ENCODE results near the gene EHBP1L1. TPM values are rescaled to one million over a fixed set of nuclear protein-coding genes. Genes with fewer than 3 reads are reported as not detected.
A peak's percentile ranks its signal among the peaks of the same experiment; 100 is the strongest.

The EHBP1L1 gene
- total and polyA plus RNA-seq, 2 of the 8 experiments (the other 6 are each of a cell fraction or from before 2014, with no cell fraction given): 4.3 to 6.6 TPM

DNA sequence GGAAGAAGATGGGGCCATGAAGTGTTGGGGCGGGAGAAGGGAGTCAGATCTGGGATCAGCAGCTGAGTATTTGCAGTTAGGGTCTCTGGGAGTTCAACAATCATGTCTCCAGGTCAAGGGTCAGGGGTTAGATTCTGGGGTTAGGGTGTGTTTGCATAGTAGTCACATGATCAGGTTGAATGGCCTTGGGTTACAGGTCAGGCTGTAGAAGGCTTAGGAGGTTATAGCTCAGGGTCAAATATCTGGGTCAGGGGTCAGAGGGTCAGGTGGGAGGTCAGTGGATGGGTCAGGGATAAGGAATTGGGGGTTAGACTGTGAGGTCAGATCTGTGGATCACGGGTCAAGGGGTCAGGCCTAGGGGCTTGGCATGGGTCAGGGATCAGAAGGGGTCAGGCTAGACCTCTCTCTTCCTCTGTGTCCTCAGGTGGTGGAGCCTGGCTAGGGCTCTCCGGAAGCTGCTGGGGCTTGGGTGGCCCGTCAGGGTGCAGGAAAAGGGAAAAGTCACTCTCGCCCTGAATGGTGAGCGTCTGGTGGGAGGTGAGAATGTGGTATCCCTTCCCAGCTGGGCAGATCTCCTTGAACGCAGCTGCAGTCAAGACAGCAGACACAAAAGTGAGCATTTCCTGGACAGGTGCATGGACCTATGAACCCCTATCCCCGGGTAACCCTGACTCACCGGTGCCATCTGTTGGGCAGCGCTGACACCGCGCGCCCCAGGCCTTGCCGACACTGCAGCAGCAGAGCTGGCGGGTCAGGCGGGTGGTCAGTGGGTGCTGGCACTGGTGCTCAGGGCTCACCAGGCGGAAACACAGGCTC is 24.1 kb upstream of the EHBP1L1 start:
- Histone ChIP-seq H3K23me2 (ENCODE audit: low read depth, low read length) (peaks cover 7% of the 10 kb centered on the region; the same call in 1 of the 2 replicates), H2BK20ac (ENCODE audit: low read length) (no peak overlapping the region), H2AK5ac (ENCODE audit: low read depth, low read length) (no peak overlapping the region), H3K18ac (ENCODE audit: extremely low read depth, low read length) (no peak overlapping the region), H3K36me3 (ENCODE audit: control insufficient read depth in 2 of 4, insufficient read depth in 4 of 4, low read length in 3 of 4) (no peaks in the 10 kb centered on the region), H3K14ac (ENCODE audit: insufficient read length) (no peak overlapping the region), H3K23ac (ENCODE audit: insufficient read length) (no peak overlapping the region), H2BK15ac (ENCODE audit: low read length) (no peak overlapping the region), H3K79me1 (ENCODE audit: low read depth, low read length) (no peaks in the 10 kb centered on the region), H2AFZ (ENCODE audit: low read length) (no peak overlapping the region), H2BK12ac (ENCODE audit: low read depth, low read length) (no peak overlapping the region), H3K4me2 (ENCODE audit: insufficient read depth in 1 of 2, low read depth in 2 of 2, low read length in 2 of 2) (peak overlapping the region in 1 of 2 experiments; percentile 10; a peak in 1 of 4 replicates), H2BK120ac (replicated peaks; ENCODE audit: low read depth, low read length) (no peak overlapping the region), H3K27ac (ENCODE audit: low read depth, low read length) (no peak overlapping the region), H4K20me1 (replicated peaks in 1 of 2; ENCODE audit: control insufficient read depth in 1 of 2, insufficient read depth in 2 of 2, low read length in 2 of 2) (peaks cover 0 to 2% of the 10 kb centered on the region in 2 experiments), H3K4me3 (ENCODE audit: extremely low read depth in 1 of 4, insufficient read depth in 2 of 4, low read depth in 3 of 4, low read length in 4 of 4) (no peak overlapping the region), H2BK5ac (ENCODE audit: low read depth, low read length) (peak overlapping the region; percentile 31; the same call in 1 of the 2 replicates), H3K9me3 (ENCODE audit: insufficient read depth in 2 of 2, low read depth in 1 of 2, low read length in 1 of 2) (no peaks in the 10 kb centered on the region), H4K8ac (ENCODE audit: extremely low read depth, insufficient read depth, low read length) (no peak overlapping the region), H4K91ac (replicated peaks; ENCODE audit: insufficient read length, low read length) (no peak overlapping the region), H3K79me2 (ENCODE audit: control insufficient read depth in 1 of 2, insufficient read depth in 2 of 2, low read length in 2 of 2) (no peaks in the 10 kb centered on the region), H3K27me3 (replicated peaks in 1 of 4; ENCODE audit: control insufficient read depth in 3 of 4, extremely low read depth in 1 of 4, insufficient read depth in 3 of 4, low read length in 3 of 4) (peaks cover 2 to 39% (median 26%) of the 10 kb centered on the region in 4 experiments; a peak in 6 of 7 replicates), H4K5ac (ENCODE audit: insufficient read length, low read depth, low read length) (no peak overlapping the region), H3K56ac (replicated peaks; ENCODE audit: insufficient read length, low read depth, low read length) (no peak overlapping the region), H3K4ac (replicated peaks; ENCODE audit: insufficient read length, low read depth, low read length) (no peak overlapping the region), H3K4me1 (replicated peaks in 1 of 4; ENCODE audit: control insufficient read depth in 3 of 4, insufficient read depth in 4 of 4, low read length in 3 of 4) (peaks cover 0 to 36% (median 27%) of the 10 kb centered on the region in 4 experiments; a peak in 6 of 7 replicates), H3K9ac (replicated peaks in 1 of 4; ENCODE audit: extremely low read depth in 1 of 4, low read depth in 3 of 4, low read length in 3 of 4) (no peak overlapping the region)
- CTCF ChIA-PET (ENCODE audit: partially characterized antibody): interaction anchor here (0.6 to 6.9 kb wide), 22 partner anchors 10 to 727 kb away, joined by 3 to 78 read pairs (median 4); partner anchors contain the start of genes CCDC85B, EHBP1L1, FAM89B and KCNK7
- POLR2A ChIA-PET (ENCODE audit: partially characterized antibody): interaction anchor here (1.3 to 3.0 kb wide), 6 partner anchors 12 to 55 kb away, joined by 3 to 22 read pairs (median 6); partner anchors contain the start of genes MALAT1 and SCYL1
- FAIRE-seq (no peak), DNase-seq (ENCODE audit: low read depth in 1 of 2, low spot score in 2 of 2) (peak in 1 of 2 experiments; percentile 92)
- 49% methylated on average over 17 of the region's 17 CpGs; no CpG with 5 or more reads in 1 of the 2 experiments for WGBS, 2 experiments (ENCODE audit: extremely low coverage in 1 of 2, insufficient coverage in 1 of 2, insufficient read length in 1 of 2, insufficient replicate concordance in 2 of 2, low coverage in 1 of 2, low lambda C conversion rate in 2 of 2, missing lambda C conversion rate in 1 of 2)
- TF ChIP-seq RAD21 (IDR thresholded peaks at IDR 0.05 in 1 of 2, conservative IDR thresholded peaks at IDR 0.05 in 1 of 2; ENCODE audit: low read depth in 2 of 2, low read length in 2 of 2) (peak; percentile 36 to 58), RFX5 (IDR thresholded peaks at IDR 0.05; ENCODE audit: borderline replicate concordance, low read depth, low read length) (no peak), CREB1 (IDR thresholded peaks at IDR 0.05) (peak; percentile 67; the same call in 1 of the 2 replicates), CTCF (IDR thresholded peaks at IDR 0.05; ENCODE audit: control extremely low read depth in 1 of 3, insufficient read depth in 1 of 3, low read depth in 1 of 3, low read length in 3 of 3) (peak in 2 of 3 experiments; percentile 74 to 84; a peak in 3 of 4 replicates), RXRA (IDR thresholded peaks at IDR 0.05; ENCODE audit: insufficient read depth, low read depth, low read length) (peak; percentile 87), GABPA (IDR thresholded peaks at IDR 0.05; ENCODE audit: borderline replicate concordance, insufficient read depth, low read length) (0 out of 2 replicates have a peak, but pooled peaks have one; percentile 33)
- TF ChIP-seq, protein P1, sequence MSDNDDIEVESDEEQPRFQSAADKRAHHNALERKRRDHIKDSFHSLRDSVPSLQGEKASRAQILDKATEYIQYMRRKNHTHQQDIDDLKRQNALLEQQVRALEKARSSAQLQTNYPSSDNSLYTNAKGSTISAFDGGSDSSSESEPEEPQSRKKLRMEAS (IDR thresholded peaks at IDR 0.05): peak; percentile 51; the same call in 1 of the 2 replicates
